ENCODE data around the gene ASPSCR1.

- no peak for TF ChIP-seq CTCF (conservative IDR thresholded peaks at IDR 0.05)
- TF ChIP-seq ZFX (IDR thresholded peaks at IDR 0.05) = no peak
Measured at GRCh38 chr17:82008941-82009405, 31.5 kb downstream of the ASPSCR1 start.

All from C4-2B (cell line).